ENCODE data around the gene GCSAM. TPM values are rescaled to one million over a fixed set of nuclear protein-coding genes. Genes with fewer than 3 reads are reported as not detected.

Gene GCSAM
- total and polyA plus RNA-seq, 2 experiments from 2014 or later = 0.86 TPM; not detected in 1

- TF ChIP-seq ZNF462 (CRISPR knock-in tag; IDR thresholded peaks at IDR 0.05) (no peak), EZH2phosphoT487 (IDR thresholded peaks at IDR 0.05; ENCODE audit: unreplicated experiment) (no peak), ZNF114 (CRISPR knock-in tag; IDR thresholded peaks at IDR 0.05) (no peak), ZNF331 (CRISPR knock-in tag; IDR thresholded peaks at IDR 0.05; ENCODE audit: low read depth) (no peak), JUNB (IDR thresholded peaks at IDR 0.05; ENCODE audit: unreplicated experiment) (no peak), ETS1 (IDR thresholded peaks at IDR 0.05) (no peak), STAT1 (IDR thresholded peaks at IDR 0.05; ENCODE audit: unreplicated experiment) (no peak), EZH2 (IDR thresholded peaks at IDR 0.05; ENCODE audit: low read depth, unreplicated experiment) (no peak), NANOG (IDR thresholded peaks at IDR 0.05; ENCODE audit: borderline replicate concordance) (no peak), CTCF (conservative IDR thresholded peaks at IDR 0.05; ENCODE audit: low read depth in 2 of 2) (no peak), CREB1 (CRISPR knock-in tag; IDR thresholded peaks at IDR 0.05; ENCODE audit: low read depth) (no peak)
Observed at GRCh38 chr3:112149136-112149535, 16.1 kb upstream of the GCSAM start (continued).

All from GM23338 (cell line).